ENCODE results near the gene LPCAT2.

DNA sequence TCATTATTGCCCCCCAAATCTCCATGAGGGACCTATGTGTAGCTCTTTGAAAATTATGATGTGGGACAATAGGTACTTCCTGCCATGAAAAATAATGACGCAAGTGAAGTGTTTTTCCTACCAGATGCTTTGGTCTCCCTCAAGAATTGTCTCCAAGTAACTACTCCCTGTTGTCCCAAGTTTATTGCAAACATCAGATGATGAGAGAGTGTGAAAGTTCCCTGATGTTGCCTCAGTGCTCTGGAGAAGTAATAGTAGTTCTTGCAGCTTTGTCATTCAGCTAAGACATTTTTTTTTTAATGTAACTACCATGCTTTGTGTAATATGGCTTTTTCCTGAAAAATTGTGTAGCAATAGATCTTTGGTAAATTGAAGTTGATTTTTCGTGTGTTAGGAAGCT, 20.1 kb downstream of the LPCAT2 start:
- TF ChIP-seq, protein P1, sequence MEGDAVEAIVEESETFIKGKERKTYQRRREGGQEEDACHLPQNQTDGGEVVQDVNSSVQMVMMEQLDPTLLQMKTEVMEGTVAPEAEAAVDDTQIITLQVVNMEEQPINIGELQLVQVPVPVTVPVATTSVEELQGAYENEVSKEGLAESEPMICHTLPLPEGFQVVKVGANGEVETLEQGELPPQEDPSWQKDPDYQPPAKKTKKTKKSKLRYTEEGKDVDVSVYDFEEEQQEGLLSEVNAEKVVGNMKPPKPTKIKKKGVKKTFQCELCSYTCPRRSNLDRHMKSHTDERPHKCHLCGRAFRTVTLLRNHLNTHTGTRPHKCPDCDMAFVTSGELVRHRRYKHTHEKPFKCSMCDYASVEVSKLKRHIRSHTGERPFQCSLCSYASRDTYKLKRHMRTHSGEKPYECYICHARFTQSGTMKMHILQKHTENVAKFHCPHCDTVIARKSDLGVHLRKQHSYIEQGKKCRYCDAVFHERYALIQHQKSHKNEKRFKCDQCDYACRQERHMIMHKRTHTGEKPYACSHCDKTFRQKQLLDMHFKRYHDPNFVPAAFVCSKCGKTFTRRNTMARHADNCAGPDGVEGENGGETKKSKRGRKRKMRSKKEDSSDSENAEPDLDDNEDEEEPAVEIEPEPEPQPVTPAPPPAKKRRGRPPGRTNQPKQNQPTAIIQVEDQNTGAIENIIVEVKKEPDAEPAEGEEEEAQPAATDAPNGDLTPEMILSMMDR (IDR thresholded peaks at IDR 0.05; ENCODE audit: extremely low read depth in 1 of 2, insufficient read depth in 1 of 2, low read depth in 1 of 2, low read length in 2 of 2) = no peak
- no peak for TF ChIP-seq POLR2A (IDR thresholded peaks at IDR 0.05; ENCODE audit: low read depth, low read length)
- TF ChIP-seq MAX (IDR thresholded peaks at IDR 0.05; ENCODE audit: insufficient read depth, insufficient read length) = no peak
- no peak for TF ChIP-seq EZH2 (IDR thresholded peaks at IDR 0.05; ENCODE audit: borderline replicate concordance, low read depth, low read length, severe bottlenecking)
- TF ChIP-seq POLR2AphosphoS5 (IDR thresholded peaks at IDR 0.05; ENCODE audit: insufficient read depth, low read depth, low read length) = no peak
- TF ChIP-seq MYC (IDR thresholded peaks at IDR 0.05; ENCODE audit: low read depth, low read length) = no peak
- peak; percentile 40 for TF ChIP-seq JUN (IDR thresholded peaks at IDR 0.05; ENCODE audit: borderline replicate concordance, insufficient read depth, insufficient read length, low read depth)
- TF ChIP-seq GATA2 (IDR thresholded peaks at IDR 0.05; ENCODE audit: insufficient read depth, insufficient read length, low read depth, low read length) = no peak
- TF ChIP-seq FOS (IDR thresholded peaks at IDR 0.05; ENCODE audit: borderline replicate concordance, insufficient read depth, low read length) = no peak
